NOMO-1 (cell line): ENCODE data around the gene XRCC1.
A peak's percentile ranks its signal among the peaks of the same experiment; 100 is the strongest.

Source experiments
- DNase-seq, 2 experiments: peaks; one replicate each; lab custom pipeline; 2025; ENCODE audit not compliant: unreplicated experiment in 2 of 2; lab: John Stamatoyannopoulos, UW

XRCC1 gene

DNA sequence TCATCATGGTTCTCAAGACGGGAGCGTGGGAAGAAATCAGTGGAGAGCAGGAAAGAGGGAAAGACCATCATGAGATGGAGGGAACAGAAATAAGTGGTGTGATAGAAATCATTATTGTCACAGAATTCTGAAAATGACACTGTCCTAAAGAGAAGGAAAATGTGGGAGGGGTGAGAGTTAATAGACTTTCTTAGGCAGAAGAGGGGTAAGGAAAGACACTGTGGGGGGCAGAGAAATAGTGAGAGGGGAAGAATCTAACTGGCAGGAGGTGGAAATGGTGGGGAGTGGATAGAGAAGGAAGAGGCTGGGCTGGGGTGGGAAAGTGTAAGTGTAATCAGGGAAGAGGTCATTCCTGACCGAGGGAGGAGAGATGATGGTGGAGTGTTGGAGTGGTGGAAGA lies 3.5 kb upstream of the XRCC1 start:
- no peak for DNase-seq

DNA sequence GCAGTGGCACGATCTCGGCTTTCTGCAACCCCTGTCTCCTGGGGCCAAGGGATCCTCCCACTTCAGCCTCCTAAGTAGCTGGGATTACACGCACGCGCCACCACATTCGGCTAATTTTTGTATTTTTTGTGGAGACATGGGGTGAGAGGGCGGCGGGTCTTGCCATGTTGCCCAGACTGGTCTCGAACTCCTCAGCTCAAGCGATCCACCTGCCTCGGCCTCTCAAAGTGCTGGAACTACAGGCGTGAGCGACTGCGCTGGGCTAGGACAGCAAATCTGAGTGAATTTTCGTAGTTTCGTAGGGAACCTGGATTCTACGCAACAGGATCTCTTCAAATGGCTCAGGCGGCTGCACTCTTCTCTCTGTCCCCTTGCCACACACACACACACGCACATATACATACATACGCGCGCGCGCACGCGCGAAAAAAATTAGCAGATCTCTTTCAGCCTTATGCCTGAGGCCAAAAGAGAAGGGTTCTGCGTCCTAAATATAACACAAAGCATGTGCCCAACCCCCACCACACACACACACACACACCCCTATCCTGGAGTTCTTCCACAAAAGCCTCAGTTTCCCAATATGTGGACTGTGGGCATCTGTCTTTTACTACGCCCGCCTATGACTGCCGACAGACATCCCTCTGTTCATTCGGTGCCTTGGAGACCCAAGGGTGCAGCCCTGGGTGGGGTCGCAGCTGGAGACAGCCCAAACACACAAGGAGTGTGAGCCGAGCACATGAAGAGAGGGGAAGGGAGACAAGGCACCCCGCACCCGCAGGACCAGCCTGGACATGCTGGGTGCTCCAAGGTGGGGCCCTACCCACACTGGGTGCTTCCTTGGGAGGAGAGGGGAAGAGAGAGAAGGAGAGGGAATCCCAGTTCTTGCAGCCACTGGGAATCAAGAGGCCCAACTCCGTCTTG lies 890 bp upstream of the XRCC1 start:
- peak; percentile 35 to 40 for DNase-seq

DNA sequence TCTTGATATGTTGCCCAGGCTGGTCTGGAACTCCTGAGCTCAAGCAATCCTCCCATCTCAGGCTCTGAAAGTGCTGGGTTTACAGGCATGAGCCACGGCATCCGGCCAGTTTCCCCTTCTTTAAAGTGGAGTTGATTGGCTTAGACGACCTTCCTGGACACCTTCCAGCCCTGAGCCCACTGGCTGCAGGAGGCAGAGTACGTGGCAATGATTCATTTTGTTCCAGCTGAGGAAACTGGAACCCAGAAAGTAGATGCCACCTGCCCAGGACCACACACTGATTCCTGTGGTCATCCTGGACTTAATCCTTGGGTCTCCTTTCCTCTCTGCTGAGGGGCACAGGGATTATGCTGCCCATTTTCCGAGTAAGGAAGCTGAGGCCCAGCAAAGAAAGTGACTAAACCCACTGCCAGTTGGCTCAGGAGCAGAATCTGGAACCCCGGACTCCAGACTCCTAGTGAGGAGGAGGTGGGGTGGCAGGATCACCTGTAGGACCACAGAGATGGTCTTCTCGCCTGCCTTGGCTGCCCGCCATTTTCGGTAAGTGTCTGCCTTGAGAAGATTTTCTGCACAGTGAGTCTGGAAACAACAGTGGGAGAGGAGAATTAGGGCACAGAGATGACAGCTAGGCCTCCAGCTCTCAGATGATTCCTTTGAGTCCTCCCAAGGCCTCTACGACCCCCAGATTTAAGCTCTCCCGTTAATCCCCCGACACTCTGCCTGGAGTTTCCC lies 737 bp downstream of the XRCC1 start:
- no peak for DNase-seq

DNA sequence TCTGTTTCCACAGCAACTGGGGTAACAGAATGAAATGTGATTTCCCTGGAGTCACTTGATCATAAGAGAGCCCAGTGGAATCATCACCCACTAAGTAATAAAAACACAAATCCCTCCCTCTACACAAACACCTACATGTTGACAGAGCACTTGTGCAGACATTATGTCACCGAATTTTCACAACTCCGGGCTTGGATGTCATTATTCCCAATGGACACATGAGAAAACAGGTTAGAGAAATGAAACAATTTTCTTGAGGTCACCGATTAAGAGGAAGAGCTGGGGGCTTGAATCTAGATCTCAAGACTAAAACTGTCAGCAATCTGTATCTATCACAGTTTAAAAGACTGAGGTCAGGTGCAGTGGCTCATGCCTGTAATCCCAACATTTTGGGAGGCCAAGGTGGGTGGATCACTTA lies 3.1 kb downstream of the XRCC1 start:
- DNase-seq = no peak

DNA sequence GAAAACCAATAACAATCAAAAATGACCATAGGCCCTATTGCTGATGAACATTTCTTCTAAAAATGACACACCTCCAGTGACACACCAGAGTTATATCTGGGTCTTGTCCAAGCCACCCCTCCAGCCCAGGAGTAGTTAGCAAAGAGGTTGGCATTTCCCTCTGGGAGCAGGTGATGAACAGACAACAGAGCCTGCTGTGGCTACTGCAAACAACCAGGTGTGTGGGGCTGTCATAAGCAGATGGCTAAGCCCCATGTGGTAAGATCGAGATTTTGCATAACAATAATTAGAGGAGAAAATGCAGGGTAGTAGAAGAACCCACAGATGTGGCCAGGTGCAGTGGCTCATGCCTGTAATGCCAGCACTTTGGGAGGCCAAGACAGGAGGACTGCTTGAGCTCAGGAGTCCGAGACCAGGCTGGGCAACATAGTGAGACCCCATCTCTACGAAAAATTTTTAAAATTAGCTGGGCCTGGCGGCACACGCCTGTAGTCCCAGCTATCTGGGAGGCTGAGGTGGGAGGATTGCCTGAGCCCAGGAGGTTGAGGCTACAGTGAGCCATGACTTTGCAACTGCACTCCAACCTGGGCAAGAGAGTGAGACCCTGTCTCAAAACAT lies 5.0 kb downstream of the XRCC1 start:
- DNase-seq = no peak

DNA sequence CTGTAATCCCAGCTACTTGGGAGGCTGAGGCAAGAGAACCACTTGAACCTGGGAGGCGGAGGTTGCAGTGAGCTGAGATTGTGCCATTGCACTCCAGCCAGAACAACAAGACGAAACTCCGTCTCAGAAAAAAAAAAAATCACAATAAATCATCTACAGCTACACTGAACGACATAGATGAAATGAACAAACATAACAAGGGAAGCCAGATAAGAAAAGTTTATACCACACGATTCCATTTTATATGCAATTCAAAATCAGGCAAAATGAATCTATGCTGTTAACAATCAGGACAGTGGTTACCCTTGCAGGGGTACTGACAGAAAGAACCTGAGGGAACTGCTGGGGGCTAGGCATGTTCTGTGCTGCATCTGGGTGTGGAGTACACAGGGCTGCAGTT lies 5.7 kb downstream of the XRCC1 start:
- no peak for DNase-seq

DNA sequence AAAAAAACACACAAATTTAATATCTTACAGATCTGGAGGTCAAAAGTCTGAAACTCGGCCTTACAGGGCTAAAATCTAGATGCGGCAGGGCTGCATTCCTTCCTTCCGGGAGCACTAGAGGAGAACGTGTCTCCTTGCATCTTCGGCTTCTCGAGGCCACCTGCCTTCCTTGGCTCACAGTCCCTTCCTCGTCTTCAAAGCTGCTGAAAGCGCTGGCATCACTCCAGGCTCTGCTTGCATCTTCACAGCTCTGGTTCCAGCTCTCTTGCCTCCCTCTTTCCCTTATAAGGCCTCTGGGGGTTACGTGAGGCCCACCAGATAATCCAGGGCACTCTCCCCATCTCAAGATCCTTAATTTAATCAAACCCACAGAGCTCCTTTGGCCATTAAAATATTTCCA lies 10.5 kb downstream of the XRCC1 start:
- no peak for DNase-seq

DNA sequence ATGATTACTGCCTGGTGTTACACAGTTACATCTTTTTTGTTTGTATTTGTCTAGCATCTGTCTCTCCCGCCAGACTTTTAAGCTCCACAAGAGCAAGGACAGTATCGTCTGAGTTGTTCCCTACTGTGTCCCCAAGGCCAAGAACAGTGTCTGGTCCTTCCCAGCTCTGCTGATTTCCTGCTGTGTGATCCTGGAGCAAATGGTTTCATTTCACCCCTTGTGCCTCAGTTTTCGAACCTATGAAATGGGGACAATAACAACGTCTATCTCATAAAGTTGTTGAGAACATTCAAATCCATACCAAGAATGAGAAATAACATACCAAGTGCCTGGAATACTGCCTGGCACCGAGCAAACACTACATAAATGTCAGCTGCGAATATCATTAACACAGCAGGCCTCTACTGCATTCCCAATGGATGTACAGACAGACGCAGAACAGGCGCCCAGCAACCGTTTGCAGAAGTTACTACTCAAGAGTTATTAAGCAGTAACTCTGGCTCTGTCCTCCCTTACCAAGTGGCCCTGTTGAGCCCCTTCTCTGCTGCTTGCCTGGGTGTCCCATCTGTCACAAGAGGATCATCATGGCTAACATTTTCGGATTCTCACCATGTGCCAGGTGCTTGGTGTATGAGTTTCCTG lies 11.4 kb downstream of the XRCC1 start:
- peak in 1 of 2 experiments; percentile 10 for DNase-seq

DNA sequence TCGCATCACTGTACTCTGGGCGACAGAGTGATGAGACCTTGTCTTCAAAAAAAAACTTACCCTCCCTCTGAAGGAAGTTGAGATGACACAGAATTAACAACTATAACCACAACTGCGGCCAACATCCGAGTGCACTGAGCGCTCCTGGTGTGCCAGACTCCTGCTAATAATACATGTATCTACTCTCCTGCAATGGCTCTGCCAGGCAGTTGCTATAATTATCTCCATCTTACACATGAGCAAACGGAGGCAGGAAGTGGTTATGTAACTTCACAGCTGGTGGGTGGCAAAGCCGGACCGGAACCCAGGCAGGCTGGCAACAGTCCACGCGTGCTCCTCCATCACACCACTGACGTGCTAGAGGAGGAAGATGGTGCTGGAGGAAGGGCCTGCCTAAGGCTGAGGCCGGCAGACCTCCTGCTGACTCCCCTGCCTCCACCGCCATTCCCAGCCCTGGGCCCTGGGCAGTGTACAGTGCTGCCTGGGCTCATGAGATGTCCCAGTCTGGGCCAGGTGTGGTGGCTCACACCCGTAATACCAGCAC lies 12.6 kb downstream of the XRCC1 start:
- DNase-seq = peak; percentile 96 to 100

DNA sequence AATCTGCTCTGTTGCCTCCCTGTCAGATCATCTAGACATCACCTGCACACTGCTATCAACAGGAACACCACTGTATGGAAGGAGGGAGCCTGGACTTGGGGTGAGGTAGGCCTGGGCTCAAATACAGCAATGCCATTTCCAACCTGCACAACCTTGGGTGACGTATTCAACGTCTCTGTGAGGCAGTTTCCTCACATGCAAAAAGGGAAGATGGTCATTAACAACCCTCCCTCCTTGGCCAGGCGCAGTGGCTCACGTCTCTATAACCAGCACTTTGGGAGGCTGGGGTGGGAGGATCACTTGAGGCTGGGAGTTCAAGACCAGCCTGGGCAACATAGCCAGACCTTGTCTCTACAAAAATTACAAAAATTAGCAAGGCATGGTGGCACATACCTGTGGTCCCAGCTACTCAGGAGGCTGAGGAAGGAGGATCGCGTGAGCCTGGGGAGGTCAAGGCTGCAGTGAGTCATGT lies 13.1 kb downstream of the XRCC1 start:
- DNase-seq = no peak

DNA sequence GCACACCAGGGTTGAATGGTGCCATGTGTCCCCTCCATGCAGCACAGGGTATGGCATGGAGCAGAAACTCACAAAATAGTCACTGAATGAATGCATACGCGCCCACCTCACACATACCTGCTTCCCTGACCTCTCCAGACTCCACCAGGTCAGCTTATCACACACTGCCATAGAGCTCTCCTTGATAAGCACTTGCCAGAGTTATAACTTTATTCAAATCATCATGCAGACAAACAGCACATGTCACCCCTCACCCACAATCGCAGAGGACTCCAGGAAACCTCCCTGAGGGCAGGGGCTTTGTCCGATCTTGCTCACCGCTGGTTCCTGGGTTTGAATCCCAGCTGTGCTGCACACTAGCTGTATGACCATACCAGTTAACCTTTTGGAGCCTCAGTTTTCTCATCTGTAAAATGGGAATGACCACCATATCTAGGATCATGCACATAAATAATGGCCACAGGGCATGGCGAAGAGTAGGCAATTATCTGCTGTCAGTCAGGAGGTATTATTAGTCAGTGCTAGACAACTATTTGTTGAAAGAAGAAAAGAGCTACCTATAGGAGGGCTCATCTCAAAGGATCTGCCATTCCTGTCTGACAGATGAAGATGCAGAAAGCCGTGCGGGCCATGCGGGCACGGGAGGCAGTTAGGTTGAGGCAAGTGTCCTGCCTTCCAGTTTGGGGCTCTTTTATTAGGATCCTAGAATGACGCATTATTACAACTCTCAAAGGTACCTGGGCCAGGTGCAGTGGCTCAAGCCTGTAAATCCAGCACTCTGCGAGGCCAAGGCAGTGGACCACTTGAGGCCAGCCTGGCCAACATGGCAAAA lies 14.0 kb downstream of the XRCC1 start:
- DNase-seq = no peak

DNA sequence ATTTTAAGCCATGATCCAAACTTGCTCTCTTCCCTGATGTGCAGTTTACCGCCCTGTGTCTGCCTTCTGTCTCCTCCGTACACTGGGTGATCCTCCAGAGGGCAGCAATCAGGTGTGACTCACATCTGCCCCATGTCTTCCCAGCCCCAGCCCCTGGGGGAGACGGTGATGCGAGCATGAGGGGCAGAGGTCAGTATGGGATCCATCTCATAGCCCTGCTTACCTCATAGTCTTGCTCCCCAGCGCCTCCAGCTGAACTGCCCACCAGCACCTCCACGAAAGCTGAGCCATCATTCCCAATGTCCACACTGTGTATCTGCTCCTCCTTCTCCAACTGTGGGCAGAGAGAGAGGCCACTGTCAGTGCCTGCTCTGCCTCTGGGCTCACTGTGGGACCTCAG lies 14.6 kb downstream of the XRCC1 start:
- no peak for DNase-seq

DNA sequence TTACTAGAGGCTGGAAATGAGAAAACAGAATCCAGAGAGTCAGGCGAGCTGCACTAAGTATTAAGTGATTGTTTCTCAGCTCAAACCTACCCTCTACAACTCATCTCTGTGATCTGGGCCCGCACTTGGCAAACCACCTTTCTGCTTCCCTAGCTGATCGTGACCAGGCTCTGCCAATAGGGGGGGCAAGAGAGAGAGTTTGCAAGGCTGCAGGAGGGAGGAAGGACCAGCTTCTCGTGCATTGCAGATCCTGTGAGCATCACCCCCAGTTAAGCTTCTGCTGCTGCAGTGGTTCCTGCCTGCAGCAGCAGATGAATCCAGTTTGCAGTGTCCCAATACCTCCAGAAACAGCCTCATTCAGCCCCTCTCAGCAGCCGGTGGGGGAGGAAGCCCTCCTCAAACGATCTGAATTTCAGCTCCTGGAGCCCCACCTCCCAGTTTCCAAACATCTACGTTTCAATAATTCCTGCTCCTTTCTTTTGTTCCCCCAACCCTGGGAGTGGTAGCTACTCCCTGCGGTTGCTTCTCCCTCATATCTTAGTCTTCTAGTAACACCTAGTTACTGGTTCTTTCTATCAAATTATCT lies 20.0 kb downstream of the XRCC1 start:
- peak; percentile 49 to 72 for DNase-seq

DNA sequence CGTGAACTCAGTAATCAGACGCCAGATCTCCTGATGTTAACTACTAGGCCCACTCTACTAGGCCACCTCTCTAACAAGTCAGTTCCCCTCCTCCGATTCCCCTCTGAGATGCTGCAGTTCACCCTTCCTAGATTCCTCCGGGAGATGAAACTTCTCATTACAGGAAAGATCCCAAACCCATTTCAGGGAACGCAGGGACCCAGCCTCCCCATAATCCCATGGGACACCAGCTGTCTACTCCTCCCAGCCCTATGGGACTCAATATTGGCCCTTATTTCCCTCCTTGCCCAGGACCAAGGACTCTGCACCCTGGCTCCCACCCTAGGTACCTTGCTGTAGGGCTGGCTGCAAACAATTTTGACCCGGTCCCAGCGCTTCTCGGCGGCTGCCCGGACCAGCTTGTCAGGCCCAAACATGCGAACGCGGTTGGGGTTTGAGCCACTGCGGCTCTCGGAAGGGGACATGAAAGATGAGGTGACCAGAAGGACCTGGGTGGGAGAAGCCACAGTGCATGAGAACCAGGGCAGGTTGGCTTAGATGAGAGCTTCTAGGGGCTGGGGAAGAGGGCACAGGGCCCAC lies 20.9 kb downstream of the XRCC1 start:
- DNase-seq = no peak

DNA sequence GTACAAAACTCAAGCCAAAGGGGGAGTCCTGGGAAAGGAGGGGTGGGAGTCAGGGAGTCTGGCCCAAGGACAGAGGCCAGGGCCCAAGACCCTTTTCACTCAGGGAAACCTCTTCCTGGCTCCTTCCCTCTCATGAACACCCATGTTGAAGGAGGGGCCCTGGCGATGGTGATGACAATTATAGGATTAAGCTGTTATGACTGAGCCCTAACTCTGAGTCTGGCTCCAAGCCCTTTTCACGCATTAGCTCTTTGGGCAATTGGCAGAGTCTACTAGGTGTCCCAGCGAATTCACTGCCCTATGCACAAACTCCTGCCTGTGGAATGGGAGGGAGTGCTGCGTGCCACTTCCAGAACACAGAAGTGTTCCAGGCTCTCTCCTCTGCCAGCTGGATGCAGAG lies 21.7 kb downstream of the XRCC1 start:
- DNase-seq = no peak

DNA sequence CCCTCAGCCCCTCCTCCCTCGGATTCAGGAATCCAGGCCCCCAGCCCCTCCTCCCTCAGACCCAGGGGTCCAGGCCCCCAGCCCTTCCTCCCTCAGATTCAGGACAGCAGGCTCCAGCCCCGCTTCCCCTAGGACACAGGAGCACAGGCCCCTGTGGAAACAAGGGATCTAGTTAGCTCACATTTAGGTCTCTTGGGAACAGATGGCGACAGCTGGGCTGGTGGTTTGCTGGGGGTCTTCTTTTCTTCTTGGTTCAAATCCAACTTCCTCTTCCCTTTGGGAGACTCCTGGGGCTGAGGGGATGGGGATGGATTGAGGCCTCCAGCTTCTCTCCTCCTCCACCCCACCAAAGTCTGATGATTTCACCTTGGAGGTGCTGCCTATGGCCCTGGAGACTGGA lies 22.7 kb downstream of the XRCC1 start:
- no peak for DNase-seq

DNA sequence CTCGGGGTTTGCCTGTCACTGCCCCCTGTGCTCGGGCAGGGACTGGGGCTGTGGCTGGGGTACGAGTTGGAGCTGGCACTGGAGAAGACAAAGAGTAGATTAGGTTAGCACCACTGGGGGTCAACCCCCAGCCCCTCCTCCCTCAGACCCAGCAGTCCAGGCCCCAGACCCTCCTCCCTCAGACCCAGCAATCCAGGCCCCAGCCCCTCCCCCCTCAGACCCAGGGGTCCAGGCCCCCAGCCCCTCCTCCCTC lies 23.2 kb downstream of the XRCC1 start:
- no peak for DNase-seq

DNA sequence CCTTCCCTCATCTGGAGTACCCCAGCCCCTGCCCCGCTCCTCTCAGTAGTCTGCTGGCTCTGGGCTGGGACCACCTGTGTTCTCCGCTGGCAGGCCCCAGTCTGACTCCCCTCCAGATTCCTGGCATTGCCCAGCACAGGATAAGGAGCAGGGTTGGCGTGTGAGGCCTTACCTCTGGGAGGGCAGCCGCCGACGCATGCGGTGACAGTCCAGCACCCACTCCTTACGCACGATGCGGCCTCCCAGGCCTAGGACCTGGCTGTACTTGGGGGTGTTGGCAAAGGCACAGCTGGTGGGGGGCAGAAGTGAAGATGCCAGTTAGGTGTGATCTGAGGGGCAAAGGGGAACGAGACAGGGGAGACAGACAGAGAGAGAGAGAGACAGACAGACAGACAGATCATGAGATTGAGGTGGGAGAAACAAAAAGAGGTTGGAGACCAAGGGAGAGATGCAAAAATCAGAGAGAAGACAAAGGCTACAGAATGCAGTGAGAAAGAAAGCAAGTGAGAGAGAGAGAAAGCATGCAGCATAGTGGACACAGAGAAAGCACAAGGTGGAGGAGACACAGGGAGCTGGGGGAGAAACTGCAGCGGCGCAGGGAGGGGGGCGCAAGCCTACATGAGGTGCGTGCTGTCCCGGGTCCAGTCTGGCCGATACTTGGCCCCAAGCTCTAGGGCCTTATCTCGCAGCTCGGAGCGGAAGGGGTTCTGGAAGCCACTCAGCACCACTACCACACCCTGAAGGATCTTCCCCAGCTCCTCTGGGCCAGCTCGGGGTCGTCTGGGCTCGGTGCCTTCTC lies 23.7 kb downstream of the XRCC1 start:
- no peak for DNase-seq

DNA sequence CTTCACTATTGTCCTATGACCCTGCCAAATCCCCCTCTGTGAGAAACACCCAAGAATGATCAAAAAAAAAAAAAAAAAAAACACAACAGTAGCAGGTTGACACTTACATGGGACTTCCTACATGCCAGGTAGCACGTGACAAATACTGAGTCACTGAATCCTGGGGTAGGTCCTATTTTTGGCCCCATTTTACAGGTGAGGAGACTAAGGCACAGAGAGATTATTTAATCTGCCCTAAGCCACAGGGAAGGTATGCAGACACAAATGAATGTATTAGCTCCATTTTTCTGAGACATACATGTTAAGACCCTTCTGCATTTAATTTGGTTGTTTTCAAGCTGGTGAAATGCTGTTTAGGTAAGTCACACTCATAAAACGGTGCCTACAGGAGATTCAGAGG lies 26.6 kb downstream of the XRCC1 start:
- DNase-seq = no peak
